HG02885 (cell line): Measurements from ENCODE around the gene SKIC2.
"Not testable (repeated sequence)": the region's sequence is repeated elsewhere in the genome, so short reads cannot be mapped to it uniquely, and the experiment has no call there.

Source experiments
- ATAC-seq: cut with Tn5 transposase; IDR thresholded peaks from one replicate; pipeline ENCODE4 v1.9.1; 2021; ENCODE audit warnings: mild to moderate bottlenecking; ENCODE audit not compliant: unreplicated experiment, poor library complexity

Gene SKIC2

GRCh38 chr6:31968326-31968725, 9.4 kb downstream of the SKIC2 start:
- ATAC-seq, result no peak

GRCh38 chr6:31968791-31969711, 10.1 kb downstream of the SKIC2 start:
- ATAC-seq, result no peak

- ATAC-seq, result no peak
Measured at GRCh38 chr6:31969712-31970603, 11.0 kb downstream of the SKIC2 start.

GRCh38 chr6:31970604-31971271, 11.8 kb downstream of the SKIC2 start:
- no peak for ATAC-seq

- no peak for ATAC-seq
Measured at GRCh38 chr6:31971279-31971992, 12.5 kb downstream of the SKIC2 start.

- ATAC-seq, result peak; percentile 94
Measured at GRCh38 chr6:31971993-31972708, 13.2 kb downstream of the SKIC2 start, which contains the start of gene DXO. DXO (minus strand) TSS chr6:31972138; CDS start chr6:31971675, 463 bp downstream.

GRCh38 chr6:31972709-31973350, 13.9 kb downstream of the SKIC2 start:
- no peak for ATAC-seq

GRCh38 chr6:31976065-31976464, 17.1 kb downstream of the SKIC2 start:
- not testable (repeated sequence) for ATAC-seq

- no peak for ATAC-seq
Measured at GRCh38 chr6:31977816-31978431, 18.9 kb downstream of the SKIC2 start.

GRCh38 chr6:31978831-31979230, 19.9 kb downstream of the SKIC2 start:
- no peak for ATAC-seq

- no peak for ATAC-seq
Measured at GRCh38 chr6:31979238-31979898, 20.4 kb downstream of the SKIC2 start.

- not testable (repeated sequence) for ATAC-seq
Measured at GRCh38 chr6:31980195-31980876, 21.4 kb downstream of the SKIC2 start.

GRCh38 chr6:31980998-31981397, 22.0 kb downstream of the SKIC2 start:
- ATAC-seq, result not testable (repeated sequence)

GRCh38 chr6:31981744-31982143, 22.8 kb downstream of the SKIC2 start, which contains the start of gene C4A:
C4A (plus strand) TSS chr6:31982057; CDS start chr6:31982108, 51 bp downstream.
- ATAC-seq, result not testable (repeated sequence)

GRCh38 chr6:31989363-31989762, 30.4 kb downstream of the SKIC2 start:
- not testable (repeated sequence) for ATAC-seq

- ATAC-seq, result not testable (repeated sequence)
Measured at GRCh38 chr6:31994421-31994820, 35.4 kb downstream of the SKIC2 start.

GRCh38 chr6:31996385-31996784, 37.4 kb downstream of the SKIC2 start:
- ATAC-seq, result not testable (repeated sequence)
